Raji (cell line): ENCODE measurements around the gene TMEM163.

Experiments
- POLR2A ChIP-seq: IDR thresholded peaks from 2 replicates; pipeline ENCODE4 v1.6.1; 2011; ENCODE audit warnings: low read depth, low read length, control low read depth; ENCODE audit not compliant: insufficient read depth

The TMEM163 gene

DNA sequence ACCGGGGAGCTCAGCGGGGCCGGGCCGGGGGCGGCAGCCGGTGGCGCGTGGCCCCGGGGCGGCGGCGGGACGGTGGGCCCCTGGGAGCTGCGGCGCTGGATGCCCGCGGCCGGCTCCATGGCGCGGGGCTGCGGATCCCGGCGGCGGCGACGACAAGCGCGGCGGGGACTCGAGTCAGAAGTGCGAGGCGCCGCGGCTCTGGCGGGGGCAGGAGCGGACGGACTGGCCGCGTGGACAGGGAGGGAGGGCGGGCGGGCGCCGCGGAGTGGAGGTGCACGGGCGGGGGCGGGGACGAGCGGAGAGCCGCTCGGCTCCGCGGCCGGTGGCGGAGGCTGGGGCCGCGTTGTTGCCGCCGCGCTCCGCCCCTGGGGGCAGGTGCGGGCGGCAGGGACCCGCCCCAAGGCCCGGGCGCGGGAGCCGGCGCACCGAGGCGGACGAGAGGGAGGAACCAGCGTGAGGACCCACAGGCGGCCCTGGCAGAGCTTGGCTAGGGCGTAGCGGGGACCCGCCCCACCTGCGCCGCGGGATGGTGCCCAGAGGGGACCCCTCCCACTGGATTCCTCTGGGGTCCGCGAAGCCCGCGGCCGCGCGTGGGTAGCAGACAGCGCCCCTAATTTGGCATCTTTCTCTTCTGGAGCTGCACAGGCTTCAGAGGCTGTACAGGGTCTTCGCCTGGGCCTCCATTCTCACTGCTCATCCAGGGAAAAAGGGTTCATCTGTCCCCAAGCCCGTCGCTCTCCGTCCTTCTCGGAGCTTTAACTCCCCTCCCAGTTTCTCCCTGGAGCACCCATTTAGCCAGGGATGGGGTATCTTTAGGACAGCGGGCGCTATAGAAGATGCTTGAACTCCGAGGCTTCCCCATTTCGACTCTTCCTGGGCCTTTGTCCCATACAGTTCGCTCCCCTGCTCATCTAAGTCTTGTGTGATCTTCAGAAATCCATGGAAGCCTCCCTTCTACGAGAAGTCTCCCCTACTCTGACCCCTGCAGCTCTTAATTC is at the start of gene TMEM163:
Gene TMEM163 (minus strand): TSS at position 184 of the 998 bp plus-strand sequence.
- TF ChIP-seq POLR2A, result no peak

DNA sequence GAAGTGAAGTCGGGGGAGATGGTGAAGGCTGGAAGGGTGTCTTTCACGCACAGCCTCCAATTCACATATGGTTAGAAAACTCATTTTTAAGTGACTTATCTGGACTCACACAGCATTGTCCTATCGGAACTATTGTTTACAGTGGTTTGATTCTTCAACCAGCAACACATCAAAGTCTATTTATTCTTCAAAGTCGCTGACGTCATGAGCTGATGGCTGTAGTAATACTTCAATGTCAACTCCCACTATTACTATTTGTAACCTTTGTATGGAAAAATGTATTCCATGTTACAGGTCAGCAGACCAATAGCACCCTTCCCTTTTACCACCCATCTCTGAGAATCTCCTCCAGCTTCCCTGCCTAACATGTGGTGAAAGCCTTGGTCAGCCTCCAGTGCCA is 47.8 kb upstream of the TMEM163 start:
- TF ChIP-seq POLR2A, result no peak

DNA sequence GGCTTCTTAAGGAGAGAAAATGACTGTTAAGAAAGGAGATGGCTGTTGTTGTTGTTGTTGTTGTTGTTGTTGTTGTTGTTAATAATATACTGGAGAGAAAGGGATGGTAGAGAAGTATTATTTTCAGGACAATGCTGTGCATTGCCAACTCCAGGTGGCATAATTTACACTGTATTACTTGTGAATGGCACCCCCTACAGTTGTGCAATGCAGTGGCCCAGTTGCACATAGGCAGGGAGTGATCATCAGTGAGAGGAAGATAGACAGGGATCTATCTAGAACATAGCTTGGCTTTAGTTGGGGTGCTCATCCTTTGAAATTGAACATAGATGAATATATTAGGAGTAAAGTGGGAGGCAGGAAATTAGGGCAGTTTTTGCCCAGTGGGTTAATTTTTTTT is 47.2 kb upstream of the TMEM163 start:
- no peak for TF ChIP-seq POLR2A

DNA sequence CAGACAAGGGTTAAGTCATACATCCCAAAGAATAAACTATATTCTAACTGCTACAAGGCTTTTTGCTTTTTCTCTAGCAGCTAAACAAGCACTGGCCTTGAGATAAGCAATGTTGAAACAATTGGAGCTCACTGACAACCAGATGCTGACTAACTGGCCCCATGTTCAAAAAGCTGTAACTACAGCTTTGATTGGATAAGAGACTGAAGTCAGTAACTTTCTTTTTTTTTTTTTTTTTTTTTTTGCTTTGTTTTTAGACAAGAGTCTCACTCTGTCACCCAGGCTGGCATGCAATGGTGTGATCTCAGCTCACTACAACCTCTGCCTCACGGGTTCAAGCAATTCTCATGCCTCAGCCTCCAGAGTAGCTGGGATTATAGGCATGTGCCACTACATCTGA is 45.4 kb upstream of the TMEM163 start:
- TF ChIP-seq POLR2A, result no peak

DNA sequence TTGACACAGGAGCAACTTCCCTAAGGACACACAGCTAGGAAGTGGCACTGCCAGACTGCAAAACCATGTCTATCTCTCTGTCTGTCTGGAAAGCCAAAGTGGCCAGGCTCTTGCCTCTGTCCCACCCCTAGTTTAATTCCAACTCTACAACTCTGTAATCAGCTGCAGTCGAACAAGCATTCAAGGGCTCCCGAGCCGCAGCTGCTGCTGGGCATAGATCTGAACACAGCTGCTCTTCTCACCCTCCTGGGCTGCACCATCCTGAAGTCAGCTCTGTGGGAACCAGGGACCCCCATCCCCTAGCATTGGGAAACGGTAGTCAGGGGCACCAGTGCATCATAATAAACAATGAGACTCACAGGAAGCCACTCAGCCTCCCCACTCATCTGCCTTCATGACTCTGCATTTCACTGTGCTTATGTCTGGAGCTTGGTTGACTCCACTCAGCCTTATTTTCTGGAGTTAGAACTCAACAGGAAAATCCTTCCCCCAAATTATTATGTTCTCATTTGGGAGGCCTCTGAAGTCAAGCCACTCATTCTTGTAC is 44.4 kb upstream of the TMEM163 start:
- no peak for TF ChIP-seq POLR2A

DNA sequence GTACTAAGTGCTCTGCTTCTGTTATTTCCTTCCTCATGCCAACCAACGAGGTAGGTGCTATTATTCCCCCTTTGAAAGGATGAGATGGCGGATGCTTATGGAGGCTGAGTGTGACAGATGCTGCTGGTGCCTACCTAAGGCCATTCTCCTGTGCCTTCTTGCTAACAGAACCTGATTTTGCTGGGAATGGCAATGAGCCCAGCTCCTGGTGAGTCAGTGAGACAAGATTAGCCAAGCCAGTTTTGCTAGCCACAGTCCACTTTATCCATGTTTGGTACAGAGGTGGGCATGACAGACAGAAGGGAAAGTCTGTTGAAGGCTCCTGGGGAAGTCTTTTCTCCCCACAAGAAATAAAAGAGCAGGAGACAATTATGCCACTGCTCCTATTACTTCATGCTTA is 43.7 kb upstream of the TMEM163 start:
- TF ChIP-seq POLR2A, result no peak

DNA sequence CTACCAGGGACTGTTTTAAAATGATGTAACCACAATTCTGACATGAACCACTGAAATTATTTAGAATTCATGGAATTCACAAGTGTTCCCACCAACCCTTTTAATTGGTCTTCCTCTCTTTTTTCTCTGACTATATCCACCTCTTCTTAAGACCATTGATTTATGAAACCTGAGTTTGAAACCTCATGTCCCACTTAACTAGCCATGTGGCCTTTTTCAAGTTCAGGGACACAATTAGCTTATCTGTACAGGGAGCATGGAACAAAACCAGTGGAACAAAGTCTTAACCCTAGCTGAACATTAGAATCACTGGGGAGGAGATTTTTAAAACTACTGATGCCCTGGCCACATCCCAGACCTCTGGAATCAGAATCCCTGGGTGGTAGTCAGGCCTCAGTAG is 41.6 kb upstream of the TMEM163 start:
- no peak for TF ChIP-seq POLR2A

DNA sequence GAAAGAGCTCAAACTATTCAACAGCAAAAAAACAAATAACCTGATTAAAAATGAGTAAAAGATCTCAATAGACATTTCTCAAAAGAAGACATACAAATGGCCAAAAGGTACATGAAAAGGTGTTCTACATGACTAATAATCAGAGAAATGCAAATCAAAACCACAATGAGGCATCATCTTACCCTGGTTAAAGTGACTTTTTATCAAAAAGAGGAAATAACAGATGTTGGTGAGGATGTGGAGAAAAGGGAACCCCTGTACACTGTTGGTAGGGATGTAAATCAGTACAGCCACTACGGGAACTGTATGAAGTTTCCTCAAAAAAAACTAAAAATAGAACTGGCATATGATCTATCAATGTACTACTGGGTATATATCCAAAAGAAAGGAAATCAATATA is 39.8 kb upstream of the TMEM163 start:
- no peak for TF ChIP-seq POLR2A

DNA sequence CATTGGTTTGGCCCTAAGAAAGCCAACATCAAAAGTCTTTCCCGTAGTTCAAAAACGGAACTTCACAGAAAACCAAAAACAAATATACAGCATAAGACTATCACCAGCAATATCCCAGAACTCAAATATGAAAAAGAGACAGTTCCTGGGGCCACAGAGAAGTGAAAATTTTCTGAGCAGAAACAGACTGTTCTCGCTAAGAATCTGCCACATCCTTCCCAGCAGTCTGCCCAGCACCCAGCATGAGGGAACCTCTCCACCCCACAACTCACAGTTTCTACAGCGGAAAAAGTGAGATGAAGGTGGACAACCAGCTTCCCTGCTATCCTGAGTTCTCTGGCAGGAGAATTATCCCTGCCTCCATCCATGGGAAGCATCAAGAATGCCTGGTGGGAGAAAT is 26.7 kb upstream of the TMEM163 start:
- TF ChIP-seq POLR2A, result no peak

DNA sequence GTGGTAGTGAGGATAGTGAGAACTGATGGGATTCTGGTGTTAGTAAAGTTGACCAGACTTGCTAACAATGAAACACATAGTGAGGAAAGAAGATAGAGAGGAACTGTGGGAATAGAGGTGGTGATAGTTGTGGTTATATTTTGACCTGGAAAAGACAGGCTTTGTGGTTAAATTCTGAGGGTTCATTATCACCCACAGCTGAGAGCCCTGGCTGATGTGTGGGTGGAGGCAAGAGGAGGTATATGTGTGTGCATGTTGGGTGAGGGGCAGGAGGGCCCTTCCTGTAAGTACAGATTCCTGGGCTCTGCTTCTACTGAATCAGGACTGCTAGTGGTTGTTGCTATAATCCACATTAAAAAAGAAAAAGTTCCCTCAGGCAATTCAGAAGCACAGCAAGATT is 26.2 kb upstream of the TMEM163 start:
- TF ChIP-seq POLR2A, result no peak

DNA sequence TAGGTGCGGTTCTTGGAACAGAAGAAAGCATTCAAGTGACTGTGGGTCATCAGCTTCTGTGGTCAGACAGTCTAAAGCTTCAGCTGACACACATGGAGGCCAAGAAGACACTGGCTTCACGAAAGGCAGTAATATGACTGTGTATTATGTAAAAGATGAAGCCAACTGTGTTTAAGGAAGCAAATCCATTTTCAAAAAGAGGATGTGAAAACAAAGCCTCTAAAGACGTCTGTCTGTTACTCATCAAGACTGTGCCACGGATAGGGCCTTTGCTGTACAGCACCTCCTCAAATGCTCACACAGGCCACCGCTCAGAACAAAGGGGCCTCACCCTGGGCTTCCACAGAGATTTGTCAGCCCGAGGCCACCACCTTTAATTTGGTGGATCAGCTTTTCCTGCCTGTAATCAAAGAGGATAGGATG is 21.1 kb upstream of the TMEM163 start:
- no peak for TF ChIP-seq POLR2A

DNA sequence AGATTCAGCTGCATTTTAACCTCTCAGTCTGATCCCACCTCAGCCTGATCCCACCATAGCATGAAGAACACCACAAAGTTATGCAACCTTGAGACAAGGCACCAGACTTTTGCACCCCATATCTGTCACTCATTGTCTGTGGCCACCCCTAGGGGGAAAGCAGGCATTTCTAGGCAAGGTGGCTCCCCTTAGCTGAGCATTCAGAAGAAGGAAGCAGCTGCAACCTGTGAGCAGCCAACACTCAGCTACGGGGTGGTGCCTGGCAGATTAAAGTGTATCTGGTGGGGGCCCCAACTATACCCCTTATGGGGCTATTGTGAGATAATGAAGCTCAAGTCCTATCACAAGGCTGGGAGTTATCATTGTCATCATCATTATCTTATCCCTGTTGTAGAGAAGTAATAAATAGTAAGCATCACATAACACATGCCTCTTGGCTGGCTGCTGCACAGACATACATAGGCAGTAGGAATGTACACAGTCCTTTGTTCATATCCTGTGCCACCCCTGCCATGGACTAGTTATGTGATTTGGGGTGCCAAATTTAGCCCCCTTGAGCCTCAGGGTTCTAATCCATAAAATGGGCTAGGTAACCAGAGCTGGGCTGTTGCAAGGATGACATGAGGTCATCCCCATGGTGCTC is 20.6 kb upstream of the TMEM163 start:
- no peak for TF ChIP-seq POLR2A

DNA sequence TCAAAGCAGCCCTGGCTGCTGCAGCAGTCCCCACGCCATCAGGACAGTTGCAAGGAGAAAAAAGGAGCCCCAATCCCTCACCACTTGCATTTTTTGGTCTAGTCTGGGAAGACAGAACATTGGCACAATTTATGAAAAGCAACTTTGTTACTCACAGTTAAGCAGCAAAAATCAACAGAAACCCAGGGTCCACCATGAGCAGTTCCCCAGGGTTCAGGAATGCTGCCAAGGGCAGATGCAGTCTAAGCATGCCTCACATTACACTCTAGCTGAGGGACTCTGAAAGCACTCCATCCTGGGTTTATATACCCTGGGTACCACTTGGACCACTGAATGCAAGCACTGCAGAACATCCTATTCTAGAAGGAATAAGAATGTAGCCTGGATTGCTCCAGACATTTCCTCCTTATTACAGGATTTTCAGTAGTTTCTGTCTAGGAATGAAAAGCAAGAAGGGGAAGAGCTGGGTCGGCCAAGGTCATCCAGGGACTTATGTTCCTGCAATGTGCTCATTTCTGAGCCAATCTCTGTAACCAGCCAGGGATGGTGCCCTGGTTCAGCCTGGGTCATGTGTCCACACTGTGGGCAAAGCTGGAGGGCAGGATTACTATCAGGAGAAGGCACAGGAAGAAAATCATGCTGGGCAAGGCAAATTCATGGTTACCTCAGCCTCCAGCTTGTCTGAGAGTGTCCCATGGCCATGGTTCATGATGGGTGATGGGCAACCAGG is 19.5 kb upstream of the TMEM163 start:
- no peak for TF ChIP-seq POLR2A

DNA sequence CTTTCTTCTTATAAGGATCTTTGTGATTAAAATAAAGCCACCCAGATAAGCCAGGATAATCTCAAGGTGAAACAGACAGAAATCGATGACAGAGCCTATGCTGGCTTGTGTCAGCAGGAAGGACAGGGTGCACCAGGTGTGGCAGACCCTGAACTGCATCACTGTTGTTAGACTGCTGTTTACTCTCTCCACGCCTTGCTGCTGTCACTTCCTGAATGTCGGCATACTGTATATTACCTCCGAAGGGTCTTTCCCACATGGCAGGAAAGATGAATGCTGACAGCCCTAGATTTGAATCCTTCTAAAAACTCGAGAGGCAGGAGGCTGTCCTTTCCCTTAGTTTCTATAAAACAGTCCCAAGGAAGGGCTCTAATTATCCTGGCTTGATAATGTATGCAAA is 18.9 kb upstream of the TMEM163 start:
- TF ChIP-seq POLR2A, result no peak

DNA sequence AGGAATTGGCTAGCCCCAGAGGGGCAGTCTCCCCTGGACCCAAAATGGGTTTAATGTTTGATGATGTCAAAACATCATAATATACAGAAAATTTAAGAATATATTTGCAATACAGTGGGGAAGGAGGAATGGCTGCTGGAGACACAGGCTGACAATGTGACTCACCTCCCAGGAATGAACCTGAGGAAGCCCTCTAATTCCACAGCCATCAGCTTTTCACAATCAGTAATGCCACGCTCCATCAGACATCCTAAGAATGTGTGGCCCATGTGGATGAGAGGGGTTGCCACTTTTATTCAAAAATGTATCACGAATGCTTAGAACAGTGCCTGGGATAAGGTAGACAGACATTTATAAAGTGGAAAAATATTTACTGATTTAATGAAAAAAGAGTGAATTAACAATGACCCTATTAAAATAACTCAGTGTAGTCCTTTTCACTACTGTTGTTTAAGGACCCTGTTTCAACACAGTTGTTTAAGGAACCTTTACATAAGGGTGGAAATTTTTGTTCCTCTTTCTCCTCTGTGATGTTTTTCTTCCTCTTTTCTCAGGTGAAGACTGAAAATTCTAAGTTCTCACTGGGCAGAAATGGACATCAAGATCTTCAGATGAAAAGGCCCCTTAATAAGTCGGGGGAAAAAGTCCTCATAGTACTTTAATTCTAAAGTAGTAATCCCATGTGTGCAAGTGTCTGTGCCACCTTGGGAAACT is 17.5 kb upstream of the TMEM163 start:
- TF ChIP-seq POLR2A, result no peak
